Measurements from ENCODE around the gene CTNNA2.

CTNNA2 gene

DNA sequence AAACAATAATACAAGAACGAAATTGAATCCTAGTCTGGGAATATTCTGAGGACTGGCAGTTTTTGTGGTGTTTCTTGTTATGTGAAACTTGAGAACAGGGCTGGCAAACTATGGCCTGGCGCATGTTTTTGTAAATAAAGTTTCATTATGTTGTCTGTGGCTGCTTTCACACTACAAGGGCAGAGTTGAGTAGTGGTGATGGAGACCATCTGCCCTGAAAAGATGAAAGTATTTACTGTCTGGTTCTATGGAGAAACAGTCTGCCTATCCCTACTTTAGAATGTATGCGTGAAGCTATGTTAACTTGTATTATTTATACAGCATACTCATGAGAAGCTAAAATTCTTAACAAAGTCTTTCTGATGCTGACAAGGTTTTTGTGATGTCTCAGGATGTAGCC is 439.8 kb downstream of the CTNNA2 start:
- TF ChIP-seq NFIC (IDR thresholded peaks at IDR 0.05) = no peak
- TF ChIP-seq YY1 (IDR thresholded peaks at IDR 0.05; ENCODE audit: low read depth) = no peak
- no peak for TF ChIP-seq TEAD4 (IDR thresholded peaks at IDR 0.05)
- no peak for TF ChIP-seq TAF1 (IDR thresholded peaks at IDR 0.05; ENCODE audit: low read depth)
- TF ChIP-seq RAD21 (IDR thresholded peaks at IDR 0.05; ENCODE audit: low read depth) = no peak
- TF ChIP-seq, protein P1, sequence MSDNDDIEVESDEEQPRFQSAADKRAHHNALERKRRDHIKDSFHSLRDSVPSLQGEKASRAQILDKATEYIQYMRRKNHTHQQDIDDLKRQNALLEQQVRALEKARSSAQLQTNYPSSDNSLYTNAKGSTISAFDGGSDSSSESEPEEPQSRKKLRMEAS (IDR thresholded peaks at IDR 0.05) = no peak
- TF ChIP-seq EP300 (IDR thresholded peaks at IDR 0.05; ENCODE audit: borderline replicate concordance) = no peak
- TF ChIP-seq, protein P2, sequence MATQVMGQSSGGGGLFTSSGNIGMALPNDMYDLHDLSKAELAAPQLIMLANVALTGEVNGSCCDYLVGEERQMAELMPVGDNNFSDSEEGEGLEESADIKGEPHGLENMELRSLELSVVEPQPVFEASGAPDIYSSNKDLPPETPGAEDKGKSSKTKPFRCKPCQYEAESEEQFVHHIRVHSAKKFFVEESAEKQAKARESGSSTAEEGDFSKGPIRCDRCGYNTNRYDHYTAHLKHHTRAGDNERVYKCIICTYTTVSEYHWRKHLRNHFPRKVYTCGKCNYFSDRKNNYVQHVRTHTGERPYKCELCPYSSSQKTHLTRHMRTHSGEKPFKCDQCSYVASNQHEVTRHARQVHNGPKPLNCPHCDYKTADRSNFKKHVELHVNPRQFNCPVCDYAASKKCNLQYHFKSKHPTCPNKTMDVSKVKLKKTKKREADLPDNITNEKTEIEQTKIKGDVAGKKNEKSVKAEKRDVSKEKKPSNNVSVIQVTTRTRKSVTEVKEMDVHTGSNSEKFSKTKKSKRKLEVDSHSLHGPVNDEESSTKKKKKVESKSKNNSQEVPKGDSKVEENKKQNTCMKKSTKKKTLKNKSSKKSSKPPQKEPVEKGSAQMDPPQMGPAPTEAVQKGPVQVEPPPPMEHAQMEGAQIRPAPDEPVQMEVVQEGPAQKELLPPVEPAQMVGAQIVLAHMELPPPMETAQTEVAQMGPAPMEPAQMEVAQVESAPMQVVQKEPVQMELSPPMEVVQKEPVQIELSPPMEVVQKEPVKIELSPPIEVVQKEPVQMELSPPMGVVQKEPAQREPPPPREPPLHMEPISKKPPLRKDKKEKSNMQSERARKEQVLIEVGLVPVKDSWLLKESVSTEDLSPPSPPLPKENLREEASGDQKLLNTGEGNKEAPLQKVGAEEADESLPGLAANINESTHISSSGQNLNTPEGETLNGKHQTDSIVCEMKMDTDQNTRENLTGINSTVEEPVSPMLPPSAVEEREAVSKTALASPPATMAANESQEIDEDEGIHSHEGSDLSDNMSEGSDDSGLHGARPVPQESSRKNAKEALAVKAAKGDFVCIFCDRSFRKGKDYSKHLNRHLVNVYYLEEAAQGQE (IDR thresholded peaks at IDR 0.05; ENCODE audit: low read depth) = no peak
- TF ChIP-seq EGR1 (IDR thresholded peaks at IDR 0.05) = no peak
- no peak for TF ChIP-seq CREB1 (IDR thresholded peaks at IDR 0.05; ENCODE audit: low read depth)
- TF ChIP-seq, protein P3, sequence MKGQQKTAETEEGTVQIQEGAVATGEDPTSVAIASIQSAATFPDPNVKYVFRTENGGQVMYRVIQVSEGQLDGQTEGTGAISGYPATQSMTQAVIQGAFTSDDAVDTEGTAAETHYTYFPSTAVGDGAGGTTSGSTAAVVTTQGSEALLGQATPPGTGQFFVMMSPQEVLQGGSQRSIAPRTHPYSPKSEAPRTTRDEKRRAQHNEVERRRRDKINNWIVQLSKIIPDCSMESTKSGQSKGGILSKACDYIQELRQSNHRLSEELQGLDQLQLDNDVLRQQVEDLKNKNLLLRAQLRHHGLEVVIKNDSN (IDR thresholded peaks at IDR 0.05) = no peak
- no peak for TF ChIP-seq CEBPB (IDR thresholded peaks at IDR 0.05)
- TF ChIP-seq TCF12 (IDR thresholded peaks at IDR 0.05; ENCODE audit: low read depth) = no peak
- TF ChIP-seq ZBTB7A (IDR thresholded peaks at IDR 0.05; ENCODE audit: low read depth) = no peak
- no peak for TF ChIP-seq FOXM1 (IDR thresholded peaks at IDR 0.05; ENCODE audit: borderline replicate concordance, low read depth)

DNA sequence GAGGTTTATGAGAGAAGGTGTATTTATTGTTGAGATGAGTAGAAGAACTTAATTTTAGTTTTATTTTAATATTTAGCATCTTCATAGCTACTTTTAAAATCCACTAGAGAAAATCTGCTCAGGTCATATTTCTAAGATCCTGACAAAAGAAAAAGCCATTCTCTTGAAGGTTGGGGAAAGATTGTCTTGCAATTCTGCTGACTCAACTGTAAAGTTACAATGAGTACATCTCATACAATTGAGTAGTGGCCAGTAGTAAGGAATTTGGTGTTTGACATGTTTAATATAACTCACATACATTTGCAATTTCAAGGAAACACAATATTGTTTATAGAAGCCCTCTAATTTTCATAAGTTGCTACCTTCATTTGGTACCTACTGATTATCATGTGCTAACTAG is 447.2 kb downstream of the CTNNA2 start:
- TF ChIP-seq TAF1 (IDR thresholded peaks at IDR 0.05; ENCODE audit: low read depth) (no peak), EGR1 (IDR thresholded peaks at IDR 0.05) (no peak), EP300 (IDR thresholded peaks at IDR 0.05; ENCODE audit: borderline replicate concordance) (no peak), NFIC (IDR thresholded peaks at IDR 0.05) (no peak), CREB1 (IDR thresholded peaks at IDR 0.05; ENCODE audit: low read depth) (no peak), FOXM1 (IDR thresholded peaks at IDR 0.05; ENCODE audit: borderline replicate concordance, low read depth) (no peak)
- TF ChIP-seq, protein P1 (IDR thresholded peaks at IDR 0.05) = no peak

DNA sequence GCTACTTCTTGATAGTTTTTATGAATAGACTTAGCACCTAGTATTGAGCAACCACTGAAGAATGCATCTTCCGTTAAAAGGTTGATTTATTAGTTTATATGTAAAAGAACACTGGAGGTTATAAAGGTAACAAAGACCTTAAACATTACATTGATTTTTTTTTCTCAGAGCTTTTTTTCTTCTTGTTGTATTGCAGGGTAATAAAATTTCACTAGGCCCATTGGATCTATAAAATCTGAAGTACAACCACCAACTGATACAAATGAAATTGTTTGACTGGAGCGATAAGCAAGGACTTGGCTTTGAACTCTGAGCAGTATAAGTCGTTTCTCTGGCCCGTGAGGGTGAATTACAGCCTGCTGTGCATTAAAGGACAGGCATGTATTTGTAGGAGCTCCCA is 447.7 kb downstream of the CTNNA2 start:
- no peak for TF ChIP-seq TEAD4 (IDR thresholded peaks at IDR 0.05)
- TF ChIP-seq FOXM1 (IDR thresholded peaks at IDR 0.05; ENCODE audit: borderline replicate concordance, low read depth) = no peak
- TF ChIP-seq, protein P2 (IDR thresholded peaks at IDR 0.05; ENCODE audit: low read depth) = no peak
- TF ChIP-seq EGR1 (IDR thresholded peaks at IDR 0.05) = no peak

DNA sequence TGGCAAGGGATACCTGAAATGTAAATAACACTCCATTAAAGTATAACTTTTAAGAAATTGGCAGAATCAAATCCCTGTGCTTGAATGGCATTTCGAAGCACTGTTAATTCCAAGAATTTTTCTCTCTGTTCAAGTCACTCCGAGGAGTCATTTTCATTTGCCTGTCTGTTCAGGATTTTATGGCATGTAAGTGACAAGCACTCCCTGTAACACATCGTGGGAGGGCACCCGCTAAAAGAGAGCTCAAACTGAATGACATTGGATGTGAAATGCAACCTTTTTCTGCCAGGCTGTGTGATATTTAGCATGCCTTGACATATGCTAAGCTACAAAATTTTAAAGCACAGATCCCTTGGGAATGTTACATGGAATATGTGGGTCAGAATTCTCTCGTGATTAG is 452.1 kb downstream of the CTNNA2 start:
- TF ChIP-seq TEAD4 (IDR thresholded peaks at IDR 0.05) (no peak), CREB1 (IDR thresholded peaks at IDR 0.05; ENCODE audit: low read depth) (no peak), NFIC (IDR thresholded peaks at IDR 0.05) (no peak), EGR1 (IDR thresholded peaks at IDR 0.05) (no peak), YY1 (IDR thresholded peaks at IDR 0.05; ENCODE audit: low read depth) (no peak), EP300 (IDR thresholded peaks at IDR 0.05; ENCODE audit: borderline replicate concordance) (no peak), TCF12 (IDR thresholded peaks at IDR 0.05; ENCODE audit: low read depth) (no peak), RAD21 (IDR thresholded peaks at IDR 0.05; ENCODE audit: low read depth) (no peak), FOXM1 (IDR thresholded peaks at IDR 0.05; ENCODE audit: borderline replicate concordance, low read depth) (no peak), CEBPB (IDR thresholded peaks at IDR 0.05) (no peak), ZBTB7A (IDR thresholded peaks at IDR 0.05; ENCODE audit: low read depth) (no peak), TAF1 (IDR thresholded peaks at IDR 0.05; ENCODE audit: low read depth) (no peak)
- TF ChIP-seq, protein P3 (IDR thresholded peaks at IDR 0.05) = no peak
- TF ChIP-seq, protein P2 (IDR thresholded peaks at IDR 0.05; ENCODE audit: low read depth) = no peak
- TF ChIP-seq, protein P1 (IDR thresholded peaks at IDR 0.05) = no peak
